GM18870 (cell line): ENCODE data around the gene GCNA.

Source experiments
- ATAC-seq: cut with Tn5 transposase; IDR thresholded peaks from one replicate; pipeline ENCODE4 v1.9.1; 2021; ENCODE audit warnings: moderate library complexity; ENCODE audit not compliant: unreplicated experiment

GCNA gene

GRCh38 chrX:71612256-71612655 is 34.0 kb downstream of the GCNA start:
- no peak for ATAC-seq

GRCh38 chrX:71615056-71615455 is 36.8 kb downstream of the GCNA start:
- ATAC-seq = no peak

GRCh38 chrX:71615954-71616353 is 37.7 kb downstream of the GCNA start:
- ATAC-seq = no peak

DNA sequence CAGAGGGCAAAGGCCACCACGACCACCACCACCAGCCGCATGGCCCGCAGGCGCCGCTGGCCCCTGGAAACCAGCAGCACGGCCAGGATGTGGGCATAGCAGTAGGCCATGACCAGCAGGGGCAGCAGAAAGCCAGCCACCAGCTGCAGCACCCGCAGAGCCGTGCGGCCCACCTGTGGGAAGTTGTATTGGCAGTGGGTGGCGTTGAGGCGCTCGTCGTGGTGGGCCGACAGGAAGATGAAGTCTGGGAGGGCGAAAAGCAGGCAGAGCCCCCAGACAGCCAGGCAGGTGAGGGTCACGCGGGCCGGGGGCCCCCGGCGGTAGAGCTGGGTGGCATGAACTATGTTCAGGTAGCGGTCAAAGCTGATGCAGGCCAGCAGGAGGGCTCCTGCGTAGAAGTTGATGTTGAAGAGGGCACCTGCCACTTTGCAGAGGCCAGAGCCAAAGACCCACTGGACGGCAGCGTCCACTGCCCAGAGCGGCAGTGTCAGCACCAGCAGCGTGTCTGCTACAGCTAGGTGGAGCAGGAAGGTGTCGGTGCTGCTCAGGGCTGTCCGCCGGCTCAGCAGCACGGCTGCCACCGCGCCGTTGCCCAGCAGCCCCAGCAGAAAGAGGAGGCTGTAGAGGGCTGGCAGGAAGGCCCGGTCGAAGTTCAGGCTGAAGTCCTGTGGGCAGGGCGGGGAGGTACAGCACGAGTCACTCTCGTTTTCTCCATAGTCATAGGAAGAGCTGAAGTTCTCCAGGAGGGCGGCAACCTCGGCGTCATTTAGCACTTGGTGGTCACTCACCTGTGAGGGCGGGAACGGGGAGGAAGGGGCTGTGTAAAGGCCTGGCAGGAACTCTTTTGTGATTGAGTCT is 38.7 kb downstream of the GCNA start:
- no peak for ATAC-seq

DNA sequence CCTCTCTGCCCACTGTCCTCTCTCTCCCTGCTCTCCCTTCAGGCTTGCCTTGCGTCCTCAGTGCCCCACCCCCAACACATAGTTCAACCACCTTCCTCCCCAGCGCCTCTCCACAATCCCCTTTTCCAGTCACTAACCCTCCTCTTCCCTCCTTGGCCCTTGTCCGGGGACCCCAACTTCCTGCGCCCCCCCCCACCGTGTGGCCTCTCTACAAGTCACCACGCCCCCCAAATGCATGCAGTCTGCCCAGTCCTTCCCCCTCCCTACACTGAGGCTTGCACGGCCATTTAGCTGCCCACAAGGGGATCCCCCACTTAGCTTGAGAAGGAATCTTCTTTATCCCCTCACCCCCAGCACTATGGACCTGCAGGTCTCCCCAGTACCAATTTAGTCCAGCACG is 39.5 kb downstream of the GCNA start:
- no peak for ATAC-seq

DNA sequence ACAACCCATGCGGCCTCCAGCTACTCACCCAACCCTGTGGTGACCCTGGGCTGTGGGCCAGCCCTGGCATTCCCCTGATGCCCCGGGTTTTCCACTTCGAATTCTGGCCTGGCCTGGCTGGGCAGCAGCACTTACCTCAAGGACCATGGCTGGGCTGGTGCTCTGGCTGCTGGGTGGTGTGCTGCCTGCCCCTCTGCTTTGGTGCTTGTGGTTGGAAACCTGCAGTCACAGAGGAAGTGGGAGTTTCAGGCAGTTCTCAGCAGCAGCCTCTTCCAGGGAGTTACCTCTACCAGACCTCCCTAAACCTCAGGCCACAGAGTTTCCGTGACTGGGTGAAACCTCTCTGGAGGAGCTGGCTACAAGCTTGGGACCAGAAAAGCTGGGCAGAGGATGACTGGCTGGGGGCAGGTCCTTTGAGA is 40.1 kb downstream of the GCNA start, which contains the start of gene CXCR3:
Gene CXCR3, minus strand, starts transcription at position 209 of the 419 bp plus-strand sequence. Its CDS starts 62 bp downstream, at position 147.
- ATAC-seq = peak; percentile 61

- no peak for ATAC-seq
These were observed 40.5 kb downstream of the GCNA start for GRCh38 chrX:71618787-71619186.

DNA sequence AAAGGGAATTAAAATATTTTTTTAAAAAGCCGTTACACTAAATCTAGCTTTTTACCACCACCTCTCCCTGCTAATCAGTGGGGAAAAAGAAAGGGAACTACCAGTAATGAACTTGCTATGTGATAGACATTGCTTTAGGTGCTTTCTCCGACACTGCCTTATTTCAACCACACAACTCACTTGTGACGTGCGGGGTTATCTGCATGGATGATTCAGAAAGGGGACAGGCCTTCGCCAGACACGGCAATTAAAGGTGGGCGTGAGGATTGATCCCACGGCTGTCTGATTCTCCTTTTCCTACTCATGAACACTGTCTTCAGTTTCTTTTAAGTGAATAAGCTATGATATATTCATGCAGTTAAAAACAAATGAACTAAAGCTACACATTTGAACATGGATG is 41.0 kb downstream of the GCNA start:
- ATAC-seq = no peak

DNA sequence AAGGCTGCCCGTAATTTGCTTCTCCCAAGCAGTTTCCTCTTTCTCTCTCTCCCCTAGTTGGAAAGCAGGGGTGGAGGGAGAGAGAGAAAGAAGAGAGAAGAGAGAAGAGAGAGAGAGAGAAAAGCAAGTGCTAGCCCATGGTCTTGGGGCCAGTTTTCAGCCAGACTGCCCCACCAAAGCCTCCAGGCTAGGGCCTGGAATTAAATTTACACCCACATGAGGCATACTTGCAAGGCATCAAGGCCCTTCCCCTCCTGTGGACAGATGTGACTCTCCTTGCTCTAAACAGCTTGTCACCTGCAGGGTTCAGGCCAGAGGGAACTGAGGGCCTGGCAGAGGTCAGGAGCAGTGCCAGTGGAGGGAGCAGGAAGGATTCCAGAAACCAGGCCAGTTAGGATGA is 41.7 kb downstream of the GCNA start:
- no peak for ATAC-seq

GRCh38 chrX:71621603-71622002 is 43.4 kb downstream of the GCNA start:
- ATAC-seq = no peak

GRCh38 chrX:71622032-71622575 is 43.9 kb downstream of the GCNA start:
- ATAC-seq = no peak

DNA sequence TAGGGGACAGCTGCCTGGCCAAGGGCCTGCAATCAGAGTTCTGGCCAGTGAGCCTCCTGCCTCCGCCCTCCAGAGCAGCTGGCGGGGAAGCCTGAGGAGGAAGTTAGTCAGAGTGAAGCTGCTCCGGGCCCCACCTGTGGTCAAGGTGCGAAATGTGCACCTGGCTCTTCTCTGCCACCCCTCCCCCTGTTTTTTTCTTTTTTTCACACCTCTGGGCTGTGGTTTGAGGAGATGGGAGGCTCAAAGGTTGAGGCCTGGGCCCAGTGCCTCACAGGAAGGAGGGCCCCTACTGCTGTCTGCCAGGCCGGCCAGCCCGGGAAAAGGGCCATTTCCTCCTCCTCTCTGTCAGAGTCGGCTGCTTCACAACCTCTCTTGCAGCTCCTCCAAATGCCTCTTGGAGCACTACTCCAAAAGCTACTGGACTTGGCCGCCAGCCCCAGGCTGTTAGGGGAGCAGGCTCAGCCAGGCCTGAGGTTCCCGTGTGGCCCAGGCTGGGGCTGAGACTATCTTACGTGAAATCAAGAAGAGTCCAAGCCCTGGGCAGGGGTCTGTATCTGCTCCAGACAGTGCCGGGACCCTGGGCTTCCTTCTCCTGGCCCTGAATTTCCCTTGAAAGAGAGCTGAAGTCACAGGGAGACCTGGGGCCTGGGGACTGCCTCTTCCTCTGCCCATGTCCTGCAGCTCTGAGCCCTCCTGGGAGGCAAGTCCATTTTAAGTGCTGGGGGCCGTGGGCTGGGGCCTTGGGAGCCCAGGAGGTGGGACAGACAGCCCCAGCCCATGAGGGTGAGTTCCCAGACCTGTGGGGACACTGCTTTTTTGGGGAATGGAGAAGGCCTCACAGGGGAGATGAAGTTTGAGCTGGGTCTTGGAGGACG is 44.6 kb downstream of the GCNA start:
- peak; percentile 47 for ATAC-seq

DNA sequence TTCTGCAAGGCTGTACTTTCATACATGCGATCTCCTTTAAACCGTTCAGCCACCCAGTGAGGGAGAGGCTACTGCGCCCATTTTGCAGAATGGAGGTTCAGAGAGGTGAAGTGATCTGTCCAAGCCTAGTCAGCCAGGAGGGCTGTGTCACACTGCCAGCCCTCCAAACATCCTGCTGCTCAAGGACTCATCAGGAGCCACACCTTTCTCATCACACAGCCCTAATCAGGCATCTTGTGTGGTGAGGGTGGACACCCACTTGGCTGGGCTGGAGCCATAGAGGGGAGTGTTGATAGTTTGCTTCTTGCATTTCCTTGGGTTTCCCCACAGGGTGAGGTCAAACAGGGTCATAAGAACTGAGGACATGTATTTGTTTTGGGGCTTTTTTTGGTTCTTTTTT is 45.5 kb downstream of the GCNA start:
- ATAC-seq = no peak

- no peak for ATAC-seq
These were observed 47.2 kb downstream of the GCNA start for GRCh38 chrX:71625471-71625870.

- ATAC-seq = no peak
These were observed 48.3 kb downstream of the GCNA start for GRCh38 chrX:71626576-71626975.

GRCh38 chrX:71627588-71628404 is 49.6 kb downstream of the GCNA start:
- ATAC-seq = no peak

- peak; percentile 63 for ATAC-seq
These were observed 51.2 kb downstream of the GCNA start for GRCh38 chrX:71629467-71629866.

DNA sequence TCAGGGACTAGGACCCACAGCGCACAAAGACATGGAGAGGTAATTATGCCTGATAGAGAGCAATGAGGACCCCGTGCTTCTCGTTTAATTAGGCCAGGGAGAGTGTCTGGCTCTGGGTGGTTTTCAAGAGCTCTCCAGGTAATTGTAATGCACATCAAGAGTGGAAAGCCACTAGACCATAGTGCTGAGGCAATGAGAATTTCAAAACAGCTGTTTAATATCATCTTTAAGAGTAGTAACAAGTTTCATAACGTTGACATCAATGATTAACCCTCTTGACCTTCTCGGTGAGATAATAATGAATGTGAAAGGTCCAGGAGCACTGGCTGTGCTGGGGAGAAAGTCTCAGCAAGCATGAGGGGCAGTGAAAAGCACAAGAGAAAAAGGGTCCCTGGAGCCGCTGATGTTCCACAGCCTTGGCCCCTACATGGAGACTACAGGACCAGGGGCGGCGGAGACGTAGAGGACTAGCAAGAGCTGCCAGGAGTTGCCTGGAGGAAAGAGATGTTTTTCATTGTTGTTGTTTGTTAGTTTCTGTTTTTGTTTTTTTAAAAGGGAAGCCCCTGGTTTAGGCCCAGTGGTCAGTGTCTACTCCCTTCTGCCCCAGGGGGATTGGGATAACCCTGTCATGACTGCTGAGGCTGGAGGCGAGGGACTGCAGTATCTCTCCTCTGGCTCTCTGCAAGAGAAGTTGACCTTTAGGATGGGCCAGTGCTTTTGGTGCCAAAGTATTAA is 54.9 kb downstream of the GCNA start:
- ATAC-seq = peak; percentile 45

GRCh38 chrX:71634366-71634765 is 56.1 kb downstream of the GCNA start:
- ATAC-seq = no peak
